T-helper 17 cell (primary cell): ENCODE measurements around the gene PLA2R1. TPM values are rescaled to one million over a fixed set of nuclear protein-coding genes. Genes with fewer than 3 reads are reported as not detected.

Experiments used
- ATAC-seq: fragments of 150-1000 bp; cut with Tn5 transposase; 2 replicates; pipeline ENCODE4 v1.10.0; 2021; ENCODE audit warnings: mild to moderate bottlenecking, moderate library complexity
- DNase-seq, 3 donors: peaks; one replicate each; pipeline versions ENCODE4 v3.0.0 to v3.0.0-alpha.2; 2020 to 2021
- H3K9me3 ChIP-seq: one replicate; pipeline ENCODE4 v1.7.0; 2013; ENCODE audit warnings: low read length, mild to moderate bottlenecking; ENCODE audit not compliant: control insufficient read depth, poor library complexity, severe bottlenecking
- H3K27ac Mint-ChIP-seq: one replicate; pipeline ENCODE4 v1.8.0; 2022; ENCODE audit warnings: mild to moderate bottlenecking, moderate library complexity, mixed read lengths
- H3K27me3 Mint-ChIP-seq: one replicate; pipeline ENCODE4 v1.8.0; 2022; ENCODE audit warnings: mixed read lengths
- H3K36me3 Mint-ChIP-seq: one replicate; pipeline ENCODE4 v1.8.0; 2022; ENCODE audit warnings: low read depth, mixed read lengths
- H3K4me1 Mint-ChIP-seq: one replicate; pipeline ENCODE4 v1.8.0; 2022; ENCODE audit warnings: mild to moderate bottlenecking, mixed read lengths
- H3K4me3 Mint-ChIP-seq: one replicate; pipeline ENCODE4 v1.8.0; 2022; ENCODE audit warnings: mild to moderate bottlenecking, moderate library complexity, mixed read lengths
- total RNA-seq, 4 donors: library from RNA in 2 of 4; stranded (reverse) in 2 of 4; gene quantifications; one replicate each; pipeline ENCODE4 v1.2.3 and lab custom pipeline; 2022 to 2026

PLA2R1 gene
- total RNA-seq, 2 donors from 2014 or later = not detected

DNA sequence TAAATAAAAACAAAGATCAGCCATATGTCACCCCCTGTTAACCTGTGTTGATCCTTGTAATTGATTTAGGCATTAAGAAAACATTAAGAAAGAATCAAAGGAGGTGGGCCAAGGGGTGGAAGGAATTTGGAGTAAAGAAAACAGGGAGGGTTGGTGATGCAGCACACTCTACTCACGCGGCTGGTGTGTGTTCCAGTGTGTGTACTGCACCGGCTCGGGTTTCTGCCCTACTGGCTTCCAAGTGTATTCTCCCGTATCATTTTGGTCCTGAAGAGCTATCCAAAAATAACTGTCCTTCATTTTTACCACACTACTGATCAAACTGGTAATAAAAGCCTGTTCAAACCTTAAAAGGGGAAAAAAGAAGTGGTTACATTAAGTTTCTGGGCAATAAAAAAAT is 56.9 kb downstream of the PLA2R1 start:
- H3K4me3 Mint-ChIP-seq = no peak overlapping the region
- no peaks in the 10 kb centered on the region for H3K36me3 Mint-ChIP-seq
- H3K4me1 Mint-ChIP-seq = no peaks in the 10 kb centered on the region
- DNase-seq (no peak), ATAC-seq (no peak)
- peaks cover 55% of the 10 kb centered on the region for H3K27me3 Mint-ChIP-seq
- no peak overlapping the region for H3K27ac Mint-ChIP-seq
- H3K9me3 ChIP-seq = no peaks in the 10 kb centered on the region

DNA sequence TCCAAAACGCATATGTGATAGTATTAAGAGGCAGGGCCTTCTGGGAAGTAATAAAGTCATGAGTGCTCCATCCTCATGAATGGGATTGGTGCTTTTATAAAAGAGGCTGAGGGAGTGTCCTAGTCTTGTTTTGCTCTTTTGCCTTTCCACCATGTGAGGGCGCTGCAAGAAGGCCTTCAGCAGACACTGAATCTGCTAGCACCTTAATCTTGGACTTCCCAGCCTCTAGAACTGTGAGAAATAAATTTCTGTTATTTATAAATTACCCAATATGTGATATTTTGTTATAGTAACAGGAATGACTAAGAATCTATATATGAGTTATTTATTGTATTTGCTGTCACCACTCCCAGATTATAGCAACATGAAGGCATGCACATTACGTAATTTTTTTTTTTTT is 63.5 kb downstream of the PLA2R1 start:
- ATAC-seq (no peak), DNase-seq (no peak)
- H3K4me1 Mint-ChIP-seq = peaks cover 5% of the 10 kb centered on the region
- peaks cover 4% of the 10 kb centered on the region for H3K9me3 ChIP-seq
- no peaks in the 10 kb centered on the region for H3K36me3 Mint-ChIP-seq
- H3K4me3 Mint-ChIP-seq = no peak overlapping the region
- no peak overlapping the region for H3K27ac Mint-ChIP-seq
- H3K27me3 Mint-ChIP-seq = peaks cover 35% of the 10 kb centered on the region

DNA sequence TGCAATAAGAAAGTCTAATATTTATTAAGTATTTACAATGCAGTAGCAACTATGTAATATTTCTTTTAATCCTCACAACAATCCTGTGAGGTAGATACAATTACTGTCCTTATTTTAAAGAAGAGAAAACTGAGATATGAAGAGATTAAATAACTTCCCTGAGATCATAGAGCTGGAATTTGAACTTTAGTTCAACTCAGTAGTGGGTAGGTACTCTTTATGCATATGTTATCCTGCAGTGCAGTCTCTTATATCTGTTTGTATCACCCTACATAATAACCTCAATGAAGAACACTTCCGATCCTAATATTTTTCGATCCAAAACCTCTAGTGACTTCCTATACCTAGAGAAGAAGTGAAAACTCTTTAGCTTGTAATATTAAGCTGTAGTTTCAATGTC is 64.2 kb downstream of the PLA2R1 start:
- peaks cover 40% of the 10 kb centered on the region for H3K27me3 Mint-ChIP-seq
- H3K27ac Mint-ChIP-seq = no peak overlapping the region
- H3K36me3 Mint-ChIP-seq = no peaks in the 10 kb centered on the region
- H3K4me1 Mint-ChIP-seq = peaks cover 5% of the 10 kb centered on the region
- H3K4me3 Mint-ChIP-seq = no peak overlapping the region
- H3K9me3 ChIP-seq = peaks cover 6% of the 10 kb centered on the region
- no peak for DNase-seq
- ATAC-seq = no peak

DNA sequence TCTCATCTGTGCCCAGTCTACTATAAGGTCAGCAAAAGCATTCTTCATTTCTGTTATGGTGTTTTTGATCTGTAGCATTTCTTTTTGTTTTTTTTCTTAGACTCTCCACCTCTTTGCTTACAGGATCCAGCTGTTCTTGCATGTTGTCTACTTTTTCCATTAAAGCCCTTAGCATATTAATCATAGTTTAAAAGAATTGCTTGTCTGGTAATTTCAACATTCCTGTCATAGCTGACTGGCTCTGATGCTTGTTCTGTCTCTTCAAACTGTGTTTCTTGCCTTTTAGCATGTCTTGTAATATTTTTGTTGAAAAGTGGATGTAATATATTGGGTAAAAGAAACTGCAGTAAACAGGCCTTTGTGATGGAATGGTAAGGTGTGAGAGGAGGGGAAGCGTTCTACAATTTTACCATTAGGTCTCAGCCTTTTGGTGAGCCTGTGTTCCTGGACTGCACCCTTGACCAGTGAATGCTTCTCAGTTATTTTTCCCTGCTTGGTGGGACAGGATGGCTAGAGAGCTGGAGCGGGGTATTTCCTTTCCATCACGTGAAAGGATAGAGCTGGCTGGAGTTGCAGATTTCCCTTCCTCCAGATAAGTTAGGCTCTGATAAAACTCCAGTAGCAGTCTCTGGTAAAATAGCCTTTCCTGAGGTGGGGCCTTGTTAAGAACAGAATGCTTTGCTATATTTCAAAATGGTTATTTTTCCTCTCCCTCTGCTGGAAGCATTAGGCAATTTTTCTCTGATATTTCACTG is 65.4 kb downstream of the PLA2R1 start:
- Mint-ChIP-seq H3K27ac (no peak overlapping the region), H3K27me3 (peaks cover 46% of the 10 kb centered on the region), H3K4me1 (peaks cover 5% of the 10 kb centered on the region), H3K4me3 (no peak overlapping the region), H3K36me3 (no peaks in the 10 kb centered on the region)
- peaks cover 7% of the 10 kb centered on the region for H3K9me3 ChIP-seq
- DNase-seq = no peak
- ATAC-seq = no peak

DNA sequence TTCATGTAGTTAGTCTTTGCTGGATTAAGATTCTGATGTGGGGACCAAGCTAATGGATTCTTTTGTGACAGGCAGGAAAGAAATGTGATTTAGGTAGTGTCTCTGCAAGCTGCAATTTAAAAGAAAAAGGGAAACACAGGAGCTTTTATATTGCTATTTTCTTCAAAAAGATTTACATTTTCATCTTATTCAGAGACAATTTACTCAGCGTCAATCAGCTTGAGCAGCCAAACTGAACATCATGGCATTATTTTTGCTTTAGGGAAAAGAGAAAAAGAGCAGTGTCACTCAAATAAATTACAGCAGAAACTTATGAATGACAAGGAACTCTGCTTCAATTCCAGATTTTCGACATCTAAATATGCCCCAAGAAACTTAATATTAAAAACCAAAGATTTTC is 67.4 kb downstream of the PLA2R1 start:
- Mint-ChIP-seq H3K4me1 (peaks cover 5% of the 10 kb centered on the region), H3K4me3 (no peak overlapping the region), H3K27me3 (peaks cover 47% of the 10 kb centered on the region), H3K27ac (no peak overlapping the region), H3K36me3 (no peaks in the 10 kb centered on the region)
- ATAC-seq (no peak), DNase-seq (no peak)
- peaks cover 7% of the 10 kb centered on the region for H3K9me3 ChIP-seq

DNA sequence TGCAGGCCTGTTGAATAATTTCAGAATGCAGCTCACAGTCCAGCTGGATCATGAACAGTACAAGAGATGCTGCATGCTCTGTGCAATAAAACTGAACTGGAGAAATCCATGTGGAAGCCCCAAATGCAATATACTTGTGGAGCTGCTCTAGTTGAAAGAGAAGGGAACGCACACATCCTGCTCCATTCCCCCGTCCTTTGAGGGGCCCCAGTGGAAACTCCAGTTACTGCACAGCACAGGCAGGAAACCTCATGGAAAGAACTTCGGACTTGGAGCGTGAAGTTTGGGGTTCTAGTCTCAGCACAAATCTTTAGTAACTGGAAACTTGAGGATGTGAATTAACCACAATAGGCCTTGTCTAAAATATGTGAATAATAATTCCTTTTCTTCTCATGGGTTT is 73.2 kb downstream of the PLA2R1 start:
- peaks cover 48% of the 10 kb centered on the region for H3K27me3 Mint-ChIP-seq
- DNase-seq (no peak), ATAC-seq (no peak)
- peaks cover 3% of the 10 kb centered on the region for H3K36me3 Mint-ChIP-seq
- no peak overlapping the region for H3K27ac Mint-ChIP-seq
- H3K4me3 Mint-ChIP-seq = no peak overlapping the region
- H3K4me1 Mint-ChIP-seq = no peaks in the 10 kb centered on the region
- H3K9me3 ChIP-seq = peaks cover 3% of the 10 kb centered on the region

DNA sequence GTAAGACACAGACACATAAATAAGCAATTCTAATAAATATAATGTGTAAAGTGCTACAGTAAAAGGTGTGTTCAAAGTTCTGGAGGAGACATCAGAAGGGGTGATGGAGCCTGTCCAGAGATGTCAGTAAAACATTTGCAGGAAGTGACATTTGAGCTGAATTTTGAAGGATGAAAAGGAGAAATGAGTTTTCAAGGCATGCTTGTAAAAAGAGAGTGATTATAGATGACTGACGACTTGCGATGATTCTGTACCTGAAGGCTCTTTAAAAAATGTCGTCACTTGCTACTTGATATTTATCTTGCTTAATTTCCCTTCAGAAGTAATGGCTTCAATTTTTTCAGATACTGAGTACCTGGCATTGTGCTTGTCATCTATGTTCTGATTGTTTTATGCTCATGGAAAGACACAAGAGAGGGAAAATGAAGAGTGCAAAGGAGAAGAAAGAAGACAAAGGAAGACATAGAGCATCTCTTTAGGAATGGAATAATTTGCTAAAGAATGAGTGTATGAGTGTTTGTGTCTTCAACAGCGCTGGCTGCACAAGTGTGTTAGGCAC is 73.9 kb downstream of the PLA2R1 start:
- H3K4me3 Mint-ChIP-seq = no peak overlapping the region
- H3K36me3 Mint-ChIP-seq = peaks cover 3% of the 10 kb centered on the region
- peaks cover 3% of the 10 kb centered on the region for H3K9me3 ChIP-seq
- H3K27ac Mint-ChIP-seq = no peak overlapping the region
- ATAC-seq (no peak), DNase-seq (no peak)
- H3K4me1 Mint-ChIP-seq = no peaks in the 10 kb centered on the region
- peaks cover 46% of the 10 kb centered on the region for H3K27me3 Mint-ChIP-seq

DNA sequence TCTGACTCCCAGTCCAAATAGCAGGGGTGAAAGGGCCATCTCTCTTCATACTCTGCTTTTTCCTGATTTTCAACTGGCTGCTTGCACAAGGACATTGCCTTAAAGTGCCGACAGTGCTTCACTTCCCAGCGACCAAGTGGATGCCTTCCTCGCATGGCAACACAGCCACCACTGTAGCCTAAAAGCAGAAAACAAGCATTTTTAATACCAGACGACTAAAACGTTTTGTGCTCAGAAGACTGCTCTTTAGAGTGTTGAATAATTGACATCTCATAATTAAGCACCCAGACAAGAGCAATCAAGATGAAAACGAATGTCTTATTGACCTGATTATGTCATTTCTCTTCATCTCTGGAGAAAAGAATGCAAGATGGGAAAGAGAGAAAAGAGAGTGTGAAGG is 75.2 kb downstream of the PLA2R1 start:
- ATAC-seq (no peak), DNase-seq (no peak)
- H3K27me3 Mint-ChIP-seq = peaks cover 47% of the 10 kb centered on the region
- no peaks in the 10 kb centered on the region for H3K4me1 Mint-ChIP-seq
- no peak overlapping the region for H3K27ac Mint-ChIP-seq
- no peaks in the 10 kb centered on the region for H3K9me3 ChIP-seq
- H3K36me3 Mint-ChIP-seq = peaks cover 3% of the 10 kb centered on the region
- H3K4me3 Mint-ChIP-seq = no peak overlapping the region

DNA sequence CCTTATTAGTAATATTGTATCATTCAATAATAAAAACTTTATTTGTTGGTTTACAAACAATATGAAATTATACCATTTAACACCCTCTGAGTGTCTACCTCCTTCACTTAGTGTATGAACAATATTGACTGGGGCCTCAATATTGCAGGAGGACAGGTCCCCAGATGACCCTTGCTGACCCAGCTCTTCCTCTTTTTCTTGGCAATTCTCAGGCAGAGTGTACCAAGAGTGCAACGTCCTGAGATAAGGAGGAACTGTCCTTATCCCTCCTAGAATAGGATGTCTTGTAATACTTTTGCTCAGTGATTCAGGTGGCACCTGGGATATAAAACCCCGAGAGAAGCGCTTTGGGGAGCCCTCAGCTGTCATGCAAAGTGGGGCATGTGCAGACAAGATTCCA is 76.8 kb downstream of the PLA2R1 start:
- DNase-seq = no peak
- H3K36me3 Mint-ChIP-seq = peaks cover 3% of the 10 kb centered on the region
- H3K4me1 Mint-ChIP-seq = no peaks in the 10 kb centered on the region
- ATAC-seq = no peak
- H3K4me3 Mint-ChIP-seq = no peak overlapping the region
- H3K9me3 ChIP-seq = no peaks in the 10 kb centered on the region
- H3K27me3 Mint-ChIP-seq = peaks cover 53% of the 10 kb centered on the region
- no peak overlapping the region for H3K27ac Mint-ChIP-seq

DNA sequence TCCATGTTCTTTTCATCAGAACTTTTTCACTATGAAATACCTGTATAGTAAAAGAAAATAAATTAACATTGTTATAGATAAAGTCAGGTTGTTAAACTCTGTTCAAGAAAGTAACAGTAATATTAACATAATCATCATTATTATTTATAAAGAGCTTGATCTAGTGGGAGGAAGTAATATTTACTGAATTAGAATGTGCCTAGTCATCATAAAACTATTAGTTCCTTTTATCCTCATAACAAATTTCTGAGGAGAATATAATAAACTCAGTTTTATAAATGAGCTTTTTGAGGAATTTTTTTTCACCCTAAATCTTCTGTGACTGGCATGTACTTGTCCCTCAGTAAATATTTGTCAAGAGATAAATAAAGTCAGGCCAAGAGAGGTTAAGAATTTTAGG is 78.4 kb downstream of the PLA2R1 start:
- H3K9me3 ChIP-seq = no peaks in the 10 kb centered on the region
- H3K27ac Mint-ChIP-seq = no peak overlapping the region
- peaks cover 3% of the 10 kb centered on the region for H3K36me3 Mint-ChIP-seq
- no peak for ATAC-seq
- peaks cover 49% of the 10 kb centered on the region for H3K27me3 Mint-ChIP-seq
- no peak for DNase-seq
- H3K4me3 Mint-ChIP-seq = no peak overlapping the region
- H3K4me1 Mint-ChIP-seq = no peaks in the 10 kb centered on the region

DNA sequence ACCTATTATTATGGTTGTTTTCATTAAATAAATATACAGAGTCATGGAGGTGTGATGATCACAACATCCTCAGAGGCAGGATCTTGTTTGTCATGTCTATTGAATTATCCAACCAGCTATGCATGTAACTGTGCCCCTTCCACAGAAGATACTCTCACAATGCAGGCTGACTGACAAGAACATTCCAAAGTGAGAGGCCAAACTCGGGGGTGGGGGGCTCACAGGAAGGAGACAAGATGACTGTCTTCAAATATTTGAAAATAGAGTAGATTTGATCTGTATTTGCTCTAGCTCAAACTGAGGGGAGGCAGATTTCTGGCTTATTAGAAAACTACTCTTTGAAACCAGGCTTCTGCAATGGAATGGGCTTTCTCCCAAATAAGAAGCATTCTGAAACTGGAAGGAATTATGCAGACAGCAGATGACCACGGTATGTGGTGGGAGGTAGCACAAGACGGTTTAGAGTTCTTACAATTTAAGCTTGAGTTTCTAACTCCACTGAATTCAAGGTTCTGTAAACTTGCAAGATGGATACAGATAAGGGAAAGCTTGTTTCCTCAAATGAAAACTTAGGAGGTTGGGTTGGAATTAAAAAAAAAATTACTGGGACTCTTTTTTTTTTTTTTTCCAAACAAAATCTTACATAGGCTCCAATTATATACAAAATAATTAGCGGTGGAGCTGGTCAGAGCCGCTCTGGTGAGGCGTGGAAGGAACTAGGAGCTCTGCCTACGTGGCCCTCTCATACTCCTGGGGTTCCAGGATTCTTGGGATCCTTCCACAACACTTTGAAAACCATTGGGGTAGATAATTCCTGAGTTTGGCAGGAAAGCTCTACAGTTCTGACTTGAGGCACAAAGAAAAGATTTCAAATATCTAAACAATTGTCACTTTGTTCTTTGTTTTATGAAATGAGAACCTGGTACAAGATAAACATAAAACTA is 79.3 kb downstream of the PLA2R1 start:
- Mint-ChIP-seq H3K27ac (no peak overlapping the region), H3K27me3 (peaks cover 49% of the 10 kb centered on the region), H3K36me3 (peaks cover 3% of the 10 kb centered on the region), H3K4me1 (peaks cover 2% of the 10 kb centered on the region), H3K4me3 (no peak overlapping the region)
- no peak for DNase-seq
- H3K9me3 ChIP-seq = no peaks in the 10 kb centered on the region
- ATAC-seq = no peak

DNA sequence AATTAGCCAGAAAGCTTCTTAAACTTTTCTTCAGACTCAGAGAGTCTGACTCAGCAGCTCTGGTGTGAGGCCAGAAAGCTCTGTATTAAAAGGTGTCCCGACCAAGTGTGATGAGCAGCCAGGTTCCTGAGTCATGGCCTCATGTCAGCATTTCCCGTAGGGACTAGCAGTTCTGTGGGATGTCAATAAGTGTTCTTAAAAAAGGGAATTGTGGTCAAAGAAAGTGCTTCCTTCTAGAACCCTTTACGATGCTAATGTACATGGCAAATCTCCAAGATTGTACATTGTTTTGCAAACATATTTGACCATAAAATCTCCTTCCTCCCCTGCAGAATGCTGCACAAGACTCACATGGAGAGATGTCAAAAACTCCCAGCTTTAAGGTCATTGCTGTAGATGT is 80.1 kb downstream of the PLA2R1 start:
- no peaks in the 10 kb centered on the region for H3K9me3 ChIP-seq
- Mint-ChIP-seq H3K27ac (no peak overlapping the region), H3K27me3 (peaks cover 45% of the 10 kb centered on the region), H3K4me1 (peaks cover 2% of the 10 kb centered on the region), H3K4me3 (no peak overlapping the region), H3K36me3 (no peaks in the 10 kb centered on the region)
- no peak for ATAC-seq
- DNase-seq = no peak

DNA sequence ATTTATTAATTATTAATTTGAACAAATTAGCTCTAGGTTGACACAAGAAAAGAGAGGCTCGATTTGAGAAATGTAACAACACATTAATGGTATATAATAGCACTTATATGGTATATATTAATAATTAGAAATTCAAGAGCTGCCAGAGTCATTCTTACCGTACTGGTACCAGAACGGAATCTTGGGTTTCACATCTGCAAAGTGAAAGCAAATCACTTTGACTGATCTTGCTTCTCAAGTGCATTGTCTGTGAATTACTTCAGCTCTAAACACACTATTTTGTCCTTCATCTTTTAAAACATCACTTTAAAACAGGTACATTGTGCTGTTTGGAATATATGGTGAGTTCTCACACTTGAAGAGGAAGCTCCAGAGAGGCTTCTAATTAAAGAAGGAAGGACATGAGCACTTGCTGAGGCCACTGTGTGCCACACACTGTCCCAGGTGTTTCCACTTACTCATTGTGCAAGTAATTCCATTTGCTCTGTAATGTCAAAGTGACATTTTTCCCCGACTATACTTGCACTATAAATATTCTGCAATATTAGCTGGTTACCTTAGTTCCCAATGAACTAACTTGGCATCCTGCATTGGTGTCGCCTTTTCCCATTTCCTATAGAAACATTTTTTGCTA is 85.8 kb downstream of the PLA2R1 start:
- Mint-ChIP-seq H3K27ac (no peak overlapping the region), H3K4me3 (no peak overlapping the region), H3K36me3 (no peaks in the 10 kb centered on the region), H3K4me1 (peaks cover 2% of the 10 kb centered on the region), H3K27me3 (peaks cover 38% of the 10 kb centered on the region)
- H3K9me3 ChIP-seq = no peaks in the 10 kb centered on the region
- ATAC-seq (no peak), DNase-seq (no peak)
